Astrocyte (in vitro differentiated cells and primary cell): ENCODE measurements around the gene SPRED2.

ENCODE experiments used
- CTCF ChIP-seq: IDR thresholded peaks from 2 replicates; pipeline ENCODE4 v1.5.1; 2011; ENCODE audit warnings: low read depth, mild to moderate bottlenecking, inconsistent platforms, low read length, moderate library complexity; ENCODE audit not compliant: insufficient read depth
- EZH2 ChIP-seq: IDR thresholded peaks from 2 replicates; pipeline ENCODE4 v1.6.1; 2012; ENCODE audit warnings: mild to moderate bottlenecking, low read length, inconsistent platforms; ENCODE audit not compliant: insufficient read depth

GRCh38 chr2:65450810-65451209 is 18.4 kb upstream of the SPRED2 start:
- TF ChIP-seq CTCF = no peak
- no peak for TF ChIP-seq EZH2
